Heart left ventricle (tissue), 16 donors: ENCODE results near the gene LRMDA. TPM values are rescaled to one million over a fixed set of nuclear protein-coding genes. Genes with fewer than 3 reads are reported as not detected.

Source experiments
- ATAC-seq, 4 donors: fragments of 200-7000 bp; cut with Tn5 transposase; one replicate each; pipeline ENCODE4 v1.9.1; 2020 to 2022; ENCODE audit warnings: moderate library complexity in 4 of 4, mild to moderate bottlenecking in 3 of 4, moderate number of reproducible peaks in 1 of 4
- DNase-seq, 5 donors: peaks; one replicate each; pipeline ENCODE4 v3.0.0-alpha.2; 2020
- H3K27ac ChIP-seq, 12 donors: fragments of 200-600 bp; sonication (generic) in 4 of 12; one replicate each; pipeline versions ENCODE4 v1.5.0 to v1.8.0; 2016 to 2022; ENCODE audit warnings: mild to moderate bottlenecking in 2 of 12
- H3K27me3 ChIP-seq, 9 donors: fragments of 200-600 bp; sonication (generic) in 2 of 9; one replicate each; pipeline versions ENCODE4 v1.5.1 to v1.8.0; 2016 to 2022; ENCODE audit warnings: mild to moderate bottlenecking in 3 of 9
- H3K36me3 ChIP-seq, 9 donors: fragments of 200-600 bp; sonication (generic) in 2 of 9; one replicate each; pipeline versions ENCODE4 v1.5.0 to v1.8.0; 2018 to 2022; ENCODE audit warnings: mild to moderate bottlenecking in 2 of 9
- H3K4me1 ChIP-seq, 12 donors: fragments of 200-600 bp; sonication (generic) in 4 of 12; one replicate each; pipeline versions ENCODE4 v1.5.0 to v1.8.0; 2016 to 2022; ENCODE audit warnings: mild to moderate bottlenecking in 3 of 12
- H3K4me3 ChIP-seq, 12 donors: fragments of 200-600 bp; sonication (generic) in 4 of 12; one replicate each; pipeline versions ENCODE4 v1.5.0 to v1.8.0; 2017 to 2022; ENCODE audit warnings: mild to moderate bottlenecking in 9 of 12, moderate library complexity in 4 of 12
- H3K9me3 ChIP-seq, 12 donors: fragments of 200-600 bp; sonication (generic) in 4 of 12; one replicate each; pipeline versions ENCODE4 v1.5.0 to v1.8.0; 2016 to 2022; ENCODE audit warnings: mild to moderate bottlenecking in 1 of 12
- CTCF ChIP-seq, 12 donors: fragments of 200-600 bp; sonication (generic) in 4 of 12; IDR thresholded peaks; one replicate each; pipeline versions ENCODE4 v1.5.0 to v1.8.0; 2018 to 2022; ENCODE audit warnings: antibody characterized with exemption in 12 of 12, mild to moderate bottlenecking in 5 of 12
- POLR2A ChIP-seq, 2 donors: fragments of 450-650 bp; IDR thresholded peaks; one replicate each; pipeline ENCODE4 v1.6.1; 2017; ENCODE audit warnings: antibody characterized with exemption in 2 of 2, mild to moderate bottlenecking in 2 of 2, moderate library complexity in 2 of 2
- WGBS, 4 donors: extraction: QIAGEN DNeasy Blood & Tissue Kit in 2 of 4; methylation state at CpG; one replicate each; pipeline versions ENCODE4 v1.1.5 to v1.1.7; 2013 to 2018; 5-methylcytosine and 5-hydroxymethylcytosine counted together
- intact Hi-C, 10 donors: fragments of 100-400 bp; cut with DNase I; formaldehyde crosslinking; loops; one replicate each; pipeline versions ENCODE4 v1.11.1 to v1.14.2; 2022
- polyA plus RNA-seq, 2 donors: library from polyadenylated mRNA; stranded (reverse); fragments of 200-250 nt; gene quantifications; one replicate each; pipeline ENCODE4 v1.2.3, GENCODE V29; 2013
- total RNA-seq, 9 donors: library from RNA; depleted of rRNA in 2 of 9; stranded (reverse); fragments of >200 nt in 2 of 9; fragmentation: NEBNext Ultra II Directional in 3 of 9; extraction: Animal tissue kit (Norgen Biotek cat#: 25700) in 3 of 9; gene quantifications; one replicate each; pipeline versions ENCODE4 v1.1.0 to v1.2.4, GENCODE V29; 2016 to 2023
- donor health status: ischemic (EF 13 %, LVEDD 7.1; RV severe dilation, severe dysfunction).
- donor health status: healthy with polysubstance abuse.
- donor health status: DM: no; HTN: yes; CAD: no.
- donor health status: DM: no; HTN: no; CAD: no.
- donor health status: ischemic (EF 25% LVEDD 6.9; RV normal size, moderate dysfunction).
- donor health status: ischemic (EF 25% LVEDD 5.7; RV mildly dilated, moderate dysfunction).
- donor health status: healthy.
- donor health status: DM: yes; HTN: yes; CAD: no.
- donor health status: ischemic (EF 35%, LVEDD 5.7; RV mildly dilated, moderate dysfunction).
- donor health status: nonischemic (EF 11% LVEDD 7.7; RV severe dilation, severe dysfunction).
- donor health status: DM: yes; HTN: yes; CAD: no.
- donor health status: PGD.
- donor health status: ischemic (EF 29% LVEDD 5.4; RV normal size, mild dysfunction).
- donor health status: nonischemic (EF 23%, LVEDD 6.1; RV moderate dilation, normal function).

Gene LRMDA
- total and polyA plus RNA-seq, 11 donors = 2.4 to 34.4 (median 14.9) TPM

- H3K4me3 ChIP-seq = no peak overlapping the region
- 60 to 70% (median 68%) methylated on average over 5 of the region's 5 CpGs for WGBS, 4 donors
- no peaks in the 10 kb centered on the region for H3K36me3 ChIP-seq
- DNase-seq = no peak
- H3K9me3 ChIP-seq = no peaks in the 10 kb centered on the region
- H3K27me3 ChIP-seq = no peaks in the 10 kb centered on the region
- intact Hi-C loops = loop anchor here in 4 of 10 donors (5.0 to 10.0 kb wide), 4 partner anchors 133 to 143 kb away; partner anchors contain the start of gene ZNF503 (in 2 of the 4)
- no peak overlapping the region for H3K27ac ChIP-seq
- TF ChIP-seq CTCF (IDR thresholded peaks at IDR 0.05) = no peak
- no peak for TF ChIP-seq POLR2A (IDR thresholded peaks at IDR 0.05)
- ATAC-seq = no peak
- H3K4me1 ChIP-seq = peaks cover 0 to 40% (median 15%) of the 10 kb centered on the region in 12 donors
Observed at GRCh38 chr10:75544993-75545706, 113.7 kb downstream of the LRMDA start.

GRCh38 chr10:75546004-75546403 lies 114.6 kb downstream of the LRMDA start:
- no peak for TF ChIP-seq CTCF (IDR thresholded peaks at IDR 0.05)
- no peak for TF ChIP-seq POLR2A (IDR thresholded peaks at IDR 0.05)
- H3K36me3 ChIP-seq = no peaks in the 10 kb centered on the region
- H3K4me1 ChIP-seq = peaks cover 0 to 40% (median 15%) of the 10 kb centered on the region in 12 donors
- no peak overlapping the region for H3K27ac ChIP-seq
- intact Hi-C loops = loop anchor here in 3 of 10 donors (5.0 to 10.0 kb wide), 3 partner anchors 134 to 141 kb away; partner anchors contain the start of gene ZNF503 (in 1 of the 3)
- DNase-seq = no peak
- no peak overlapping the region for H3K4me3 ChIP-seq
- H3K27me3 ChIP-seq = no peaks in the 10 kb centered on the region
- H3K9me3 ChIP-seq = peaks cover 0 to 4% (median 0%) of the 10 kb centered on the region in 12 donors
- no peak for ATAC-seq

GRCh38 chr10:75547391-75548298 lies 116.2 kb downstream of the LRMDA start:
- 66 to 70% (median 68%) methylated on average over 7 of the region's 7 CpGs for WGBS, 4 donors
- H3K9me3 ChIP-seq = peaks cover 0 to 12% (median 0%) of the 10 kb centered on the region in 12 donors
- intact Hi-C loops = loop anchor here in 3 of 10 donors (5.0 to 10.0 kb wide), 3 partner anchors 135 to 143 kb away; partner anchors contain the start of gene ZNF503 (in 1 of the 3)
- peaks cover 0 to 40% (median 15%) of the 10 kb centered on the region in 12 donors for H3K4me1 ChIP-seq
- H3K36me3 ChIP-seq = no peaks in the 10 kb centered on the region
- TF ChIP-seq POLR2A (IDR thresholded peaks at IDR 0.05) (no peak), CTCF (IDR thresholded peaks at IDR 0.05) (no peak)
- H3K27ac ChIP-seq = peak overlapping the region in 5 of 12 donors; percentile 18 to 35 (median 19)
- no peak overlapping the region for H3K4me3 ChIP-seq
- ATAC-seq (no peak), DNase-seq (no peak)
- H3K27me3 ChIP-seq = no peaks in the 10 kb centered on the region
